ENCODE measurements around the gene GAREM2. TPM values are rescaled to one million over a fixed set of nuclear protein-coding genes. Genes with fewer than 3 reads are reported as not detected.

GAREM2 gene
- 1 to 10 TPM; 3.2 to 3.6 TPM for total RNA-seq
- polyA plus RNA-seq, result 1 to 10 TPM in 1 of 2 donors, under 1 TPM in 1; 0.14 to 2.3 TPM

DNA sequence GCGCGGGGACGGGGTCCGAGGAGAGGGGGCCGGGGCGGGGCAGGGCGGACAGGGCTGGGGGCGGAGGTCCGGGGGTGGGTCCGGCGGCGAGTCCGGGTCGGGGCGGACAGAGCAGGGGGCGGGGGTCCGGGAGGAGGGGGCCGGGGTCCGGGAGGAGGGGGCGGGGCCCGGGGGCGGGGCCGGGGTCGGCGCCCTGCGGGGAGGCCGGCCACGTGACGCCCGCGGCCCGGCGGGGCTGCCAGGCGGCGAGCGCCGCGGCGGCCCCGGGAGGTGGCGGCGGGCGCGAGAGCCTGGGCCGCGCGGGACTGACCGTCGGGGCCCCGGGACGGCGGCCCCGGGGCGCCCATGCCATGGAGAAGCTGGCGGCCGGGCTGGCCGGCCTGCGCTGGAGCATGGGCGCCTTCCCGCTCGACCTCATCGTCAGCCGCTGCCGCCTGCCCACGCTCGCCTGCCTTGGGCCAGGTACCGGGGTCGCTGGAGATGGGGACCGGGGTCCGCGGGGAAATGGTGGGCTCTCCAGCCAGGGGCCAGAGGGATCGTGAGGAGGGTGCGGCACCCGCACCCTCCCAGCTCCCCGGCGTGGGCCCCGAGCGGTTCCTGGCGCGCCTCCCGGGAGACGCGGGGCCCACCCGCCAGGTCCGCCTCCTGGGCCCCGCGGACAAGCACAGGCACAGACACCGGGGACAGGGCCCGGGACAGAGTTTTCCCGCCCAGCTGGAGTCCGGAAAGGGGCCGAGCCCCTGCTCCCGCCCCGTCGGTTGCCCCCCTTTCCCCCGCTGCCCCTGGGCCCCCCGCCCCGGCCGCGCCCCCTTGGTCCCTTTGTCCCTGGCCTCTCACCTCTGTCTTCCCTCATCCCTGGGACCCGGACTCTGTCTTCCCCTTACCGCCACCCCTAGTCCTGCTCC lies at the start of gene GAREM2:
TSS of gene GAREM2 (plus strand) at position 218 of the 905 bp plus-strand sequence. CDS start at position 351, 133 bp downstream.
- H3K4me1 Mint-ChIP-seq, result peaks cover 3 to 19% (median 13%) of the 10 kb centered on the region in 4 donors
- H3K4me1 ChIP-seq (ENCODE audit: insufficient read depth, low read length), result peaks cover 12% of the 10 kb centered on the region
- H3K27ac ChIP-seq (ENCODE audit: low read depth, low read length), result no peak within 1 kb of the TSS
- H3K36me3 ChIP-seq (ENCODE audit: insufficient read depth, low read length), result no peaks in the 10 kb centered on the region
- peaks cover 0 to 1% of the 10 kb centered on the region in 2 donors for H3K36me3 Mint-ChIP-seq
- peak within 1 kb of the TSS in 1 of 2 donors; percentile 24 for H3K4me3 ChIP-seq (ENCODE audit: low read length in 2 of 2)
- DNase-seq, result no peak
- H3K27me3 ChIP-seq (ENCODE audit: insufficient read depth, low read length), result peaks cover 14% of the 10 kb centered on the region
- no peaks in the 10 kb centered on the region for H3K9me3 Mint-ChIP-seq
- CTCF ChIA-PET (ENCODE audit: partially characterized antibody), result interaction anchor here (1.3 kb wide), 1 partner anchor 12 kb away, joined by 4 read pairs; no protein-coding TSS in a partner anchor
- H3K27me3 Mint-ChIP-seq, result peaks cover 17 to 35% of the 10 kb centered on the region in 2 donors
- peak within 1 kb of the TSS; percentile 60 to 89 (median 78) for H3K4me3 Mint-ChIP-seq
- intact Hi-C loops (cut with micrococcal nuclease), result no loop called here
- H3K9me3 ChIP-seq (ENCODE audit: control insufficient read depth in 1 of 2, low read length in 2 of 2), result no peaks in the 10 kb centered on the region
- H3K27ac Mint-ChIP-seq, result peak within 1 kb of the TSS in 2 of 7 donors; percentile 8 to 50
- POLR2A ChIA-PET (ENCODE audit: partially characterized antibody), result interaction anchor here (2.1 kb wide), 1 partner anchor 11 kb away, joined by 11 read pairs; no protein-coding TSS in a partner anchor

DNA sequence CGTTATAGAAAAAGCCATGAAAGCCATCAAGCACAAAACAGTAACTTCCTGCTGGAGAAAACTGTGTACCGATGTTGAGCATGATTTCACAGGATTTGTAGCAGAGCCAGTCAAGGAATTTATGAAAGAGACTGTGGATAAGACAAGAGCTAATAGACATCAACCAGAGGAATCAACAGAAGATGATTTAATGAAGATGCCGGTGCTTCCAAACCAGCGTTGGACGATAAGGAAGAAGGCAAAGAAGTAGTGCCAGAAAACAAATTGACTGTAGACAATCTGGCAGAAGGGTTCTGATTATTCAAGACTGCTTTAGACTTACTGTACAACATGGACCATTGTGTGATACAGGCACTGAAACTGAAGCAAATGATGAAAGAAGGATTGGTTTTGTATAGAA lies 49.5 kb upstream of the GAREM2 start:
- H3K9me3 ChIP-seq (ENCODE audit: control insufficient read depth in 1 of 2, low read length in 2 of 2), result no peaks in the 10 kb centered on the region
- H3K4me3 ChIP-seq (ENCODE audit: low read length in 2 of 2), result no peak overlapping the region
- peaks cover 6 to 22% of the 10 kb centered on the region in 2 donors for H3K36me3 Mint-ChIP-seq
- CTCF ChIA-PET (ENCODE audit: partially characterized antibody), result interaction anchor here (1.4 kb wide), 1 partner anchor 35 kb away, joined by 3 read pairs; no protein-coding TSS in a partner anchor
- no peaks in the 10 kb centered on the region for H3K27me3 Mint-ChIP-seq
- H3K4me1 ChIP-seq (ENCODE audit: insufficient read depth, low read length), result no peaks in the 10 kb centered on the region
- no peak overlapping the region for H3K4me3 Mint-ChIP-seq
- intact Hi-C loops (cut with micrococcal nuclease), result no loop called here
- H3K36me3 ChIP-seq (ENCODE audit: insufficient read depth, low read length), result peaks cover 8% of the 10 kb centered on the region
- no peak overlapping the region for H3K27ac ChIP-seq (ENCODE audit: low read depth, low read length)
- no peak for DNase-seq
- H3K4me1 Mint-ChIP-seq, result peaks cover 12 to 35% (median 16%) of the 10 kb centered on the region in 4 donors
- H3K27me3 ChIP-seq (ENCODE audit: insufficient read depth, low read length), result no peaks in the 10 kb centered on the region
- POLR2A ChIA-PET (ENCODE audit: partially characterized antibody), result no interaction called here
- no peaks in the 10 kb centered on the region for H3K9me3 Mint-ChIP-seq
- H3K27ac Mint-ChIP-seq, result peak overlapping the region in 3 of 7 donors; percentile 70 to 92 (median 78)

DNA sequence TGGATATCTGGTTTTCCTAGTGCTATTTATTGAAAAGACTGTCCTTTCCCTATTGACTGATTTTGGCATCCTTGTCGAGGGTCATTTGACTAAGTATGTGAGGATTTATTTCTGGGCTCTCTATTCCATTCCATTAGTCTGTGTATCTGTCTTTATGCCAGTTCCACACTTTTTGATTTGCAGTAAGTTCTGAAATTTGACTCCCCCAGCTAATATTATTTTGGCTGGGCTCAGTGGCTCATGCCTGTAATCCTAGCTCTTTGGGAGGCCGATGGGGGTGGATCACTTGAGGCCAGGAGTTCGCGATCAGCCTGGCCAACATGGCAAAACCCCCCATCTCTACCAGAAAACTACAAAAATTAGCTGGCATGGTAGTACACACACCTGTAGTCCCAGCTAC lies 46.8 kb upstream of the GAREM2 start:
- Histone ChIP-seq H3K36me3 (ENCODE audit: insufficient read depth, low read length) (peaks cover 12% of the 10 kb centered on the region), H3K27me3 (ENCODE audit: insufficient read depth, low read length) (no peaks in the 10 kb centered on the region), H3K9me3 (ENCODE audit: control insufficient read depth in 1 of 2, low read length in 2 of 2) (no peaks in the 10 kb centered on the region), H3K4me1 (ENCODE audit: insufficient read depth, low read length) (peaks cover 3% of the 10 kb centered on the region), H3K4me3 (ENCODE audit: low read length in 2 of 2) (no peak overlapping the region), H3K27ac (ENCODE audit: low read depth, low read length) (no peak overlapping the region)
- Mint-ChIP-seq H3K27me3 (no peaks in the 10 kb centered on the region), H3K4me3 (no peak overlapping the region), H3K4me1 (peaks cover 16 to 41% (median 22%) of the 10 kb centered on the region in 4 donors), H3K27ac (peak overlapping the region in 1 of 7 donors; percentile 25), H3K36me3 (peaks cover 9 to 30% of the 10 kb centered on the region in 2 donors), H3K9me3 (no peaks in the 10 kb centered on the region)
- ChIA-PET CTCF (ENCODE audit: partially characterized antibody) (interaction anchor here (0.9 to 1.0 kb wide), 2 partner anchors 8 to 134 kb away, joined by 3 read pairs; no protein-coding TSS in a partner anchor), POLR2A (ENCODE audit: partially characterized antibody) (interaction anchor here (0.6 kb wide), 1 partner anchor 25 kb away, joined by 4 read pairs; no protein-coding TSS in a partner anchor)
- intact Hi-C loops (cut with micrococcal nuclease), result no loop called here
- no peak for DNase-seq

DNA sequence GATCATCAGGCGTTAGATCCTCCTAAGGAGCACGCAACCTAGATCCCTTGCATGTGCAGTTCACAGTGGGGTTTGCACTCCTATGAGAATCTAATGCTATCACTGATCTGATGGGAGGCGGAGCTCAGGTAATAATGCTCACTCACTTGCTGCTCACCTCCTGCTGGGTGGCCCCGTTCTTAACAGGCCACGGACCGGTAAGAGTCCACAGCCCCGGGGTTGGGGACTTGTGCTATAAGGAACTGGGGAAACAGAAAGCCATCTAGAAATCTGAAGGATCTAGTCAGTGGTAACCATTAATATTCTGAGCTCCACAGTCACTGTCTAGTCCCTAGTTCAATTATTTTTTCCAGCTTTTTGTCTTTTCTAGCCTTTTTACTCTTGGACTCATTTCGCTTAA lies 44.7 kb upstream of the GAREM2 start:
- H3K36me3 ChIP-seq (ENCODE audit: insufficient read depth, low read length), result peaks cover 12% of the 10 kb centered on the region
- Mint-ChIP-seq H3K27ac (no peak overlapping the region), H3K4me3 (no peak overlapping the region), H3K9me3 (no peaks in the 10 kb centered on the region), H3K4me1 (peaks cover 11 to 34% (median 16%) of the 10 kb centered on the region in 4 donors), H3K36me3 (peaks cover 9 to 32% of the 10 kb centered on the region in 2 donors), H3K27me3 (no peaks in the 10 kb centered on the region)
- no peaks in the 10 kb centered on the region for H3K9me3 ChIP-seq (ENCODE audit: control insufficient read depth in 1 of 2, low read length in 2 of 2)
- H3K4me1 ChIP-seq (ENCODE audit: insufficient read depth, low read length), result peaks cover 3% of the 10 kb centered on the region
- H3K27ac ChIP-seq (ENCODE audit: low read depth, low read length), result no peak overlapping the region
- no peak overlapping the region for H3K4me3 ChIP-seq (ENCODE audit: low read length in 2 of 2)
- DNase-seq, result no peak
- intact Hi-C loops (cut with micrococcal nuclease), result no loop called here
- ChIA-PET POLR2A (ENCODE audit: partially characterized antibody) (no interaction called here), CTCF (ENCODE audit: partially characterized antibody) (interaction anchor here (1.1 to 1.5 kb wide), 3 partner anchors 16 to 40 kb away, joined by 3 to 5 read pairs (median 4); no protein-coding TSS in a partner anchor)
- no peaks in the 10 kb centered on the region for H3K27me3 ChIP-seq (ENCODE audit: insufficient read depth, low read length)

DNA sequence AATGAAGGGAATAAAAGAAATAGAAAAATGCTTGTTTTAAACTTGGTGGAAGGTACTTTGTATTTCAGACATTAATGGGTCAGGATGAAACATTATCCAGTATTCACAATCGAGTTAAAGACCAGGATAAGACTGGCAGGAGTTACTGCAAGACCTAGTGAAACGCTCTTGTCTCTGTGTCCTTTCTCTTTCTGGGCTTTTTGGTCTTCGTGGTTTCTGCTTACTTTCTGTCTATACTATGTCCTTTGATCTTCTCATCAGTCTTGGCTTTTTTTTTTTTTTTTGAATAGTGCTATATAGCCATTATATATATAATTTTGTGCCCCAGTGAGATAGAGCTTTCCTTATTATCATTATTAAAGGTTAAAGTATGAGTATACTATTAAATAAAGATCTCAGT lies 42.1 kb upstream of the GAREM2 start:
- Mint-ChIP-seq H3K4me1 (peaks cover 4 to 21% (median 9%) of the 10 kb centered on the region in 4 donors), H3K4me3 (no peak overlapping the region), H3K36me3 (peaks cover 21 to 45% of the 10 kb centered on the region in 2 donors), H3K27me3 (no peaks in the 10 kb centered on the region), H3K27ac (peak overlapping the region in 4 of 7 donors; percentile 29 to 87 (median 68)), H3K9me3 (no peaks in the 10 kb centered on the region)
- H3K4me3 ChIP-seq (ENCODE audit: low read length in 2 of 2), result no peak overlapping the region
- ChIA-PET POLR2A (ENCODE audit: partially characterized antibody) (no interaction called here), CTCF (ENCODE audit: partially characterized antibody) (interaction anchor here (1.2 kb wide), 1 partner anchor 139 kb away, joined by 3 read pairs; no protein-coding TSS in a partner anchor)
- no peaks in the 10 kb centered on the region for H3K9me3 ChIP-seq (ENCODE audit: control insufficient read depth in 1 of 2, low read length in 2 of 2)
- H3K27me3 ChIP-seq (ENCODE audit: insufficient read depth, low read length), result no peaks in the 10 kb centered on the region
- DNase-seq, result no peak
- H3K4me1 ChIP-seq (ENCODE audit: insufficient read depth, low read length), result peaks cover 3% of the 10 kb centered on the region
- intact Hi-C loops (cut with micrococcal nuclease), result no loop called here
- no peak overlapping the region for H3K27ac ChIP-seq (ENCODE audit: low read depth, low read length)
- peaks cover 12% of the 10 kb centered on the region for H3K36me3 ChIP-seq (ENCODE audit: insufficient read depth, low read length)

DNA sequence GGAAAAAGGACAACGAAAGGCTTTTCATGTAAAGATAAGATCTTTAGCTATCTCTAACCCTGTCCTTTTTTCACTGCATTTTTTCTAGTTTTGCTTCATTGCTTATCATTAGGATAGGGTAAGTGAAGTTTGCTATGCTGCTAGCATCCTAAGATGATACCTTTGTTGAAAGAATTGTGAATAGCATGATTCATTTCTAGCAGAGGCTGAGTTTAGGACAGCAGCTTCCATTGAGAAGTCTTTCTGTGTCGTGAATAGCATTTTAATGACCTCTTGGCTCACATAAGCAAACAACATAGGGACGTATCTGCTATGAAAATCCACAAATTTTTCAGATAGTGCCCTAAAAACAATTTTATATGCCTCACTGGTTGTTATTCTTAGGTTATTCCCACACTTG lies 36.4 kb upstream of the GAREM2 start:
- no peaks in the 10 kb centered on the region for H3K9me3 Mint-ChIP-seq
- peaks cover 4% of the 10 kb centered on the region for H3K36me3 ChIP-seq (ENCODE audit: insufficient read depth, low read length)
- no peak overlapping the region for H3K27ac Mint-ChIP-seq
- H3K27me3 Mint-ChIP-seq, result no peaks in the 10 kb centered on the region
- H3K4me1 Mint-ChIP-seq, result peaks cover 0 to 5% (median 3%) of the 10 kb centered on the region in 4 donors
- no peaks in the 10 kb centered on the region for H3K4me1 ChIP-seq (ENCODE audit: insufficient read depth, low read length)
- no peak for DNase-seq
- H3K9me3 ChIP-seq (ENCODE audit: control insufficient read depth in 1 of 2, low read length in 2 of 2), result no peaks in the 10 kb centered on the region
- H3K4me3 Mint-ChIP-seq, result no peak overlapping the region
- intact Hi-C loops (cut with micrococcal nuclease), result no loop called here
- POLR2A ChIA-PET (ENCODE audit: partially characterized antibody), result no interaction called here
- no peaks in the 10 kb centered on the region for H3K27me3 ChIP-seq (ENCODE audit: insufficient read depth, low read length)
- H3K36me3 Mint-ChIP-seq, result peaks cover 14 to 25% of the 10 kb centered on the region in 2 donors
- CTCF ChIA-PET (ENCODE audit: partially characterized antibody), result interaction anchor here (1.3 kb wide), 1 partner anchor 145 kb away, joined by 6 read pairs; no protein-coding TSS in a partner anchor
- no peak overlapping the region for H3K27ac ChIP-seq (ENCODE audit: low read depth, low read length)
- H3K4me3 ChIP-seq (ENCODE audit: low read length in 2 of 2), result no peak overlapping the region
